ENCODE results near the gene ANO1. TPM values are rescaled to one million over a fixed set of nuclear protein-coding genes. Genes with fewer than 3 reads are reported as not detected.

ANO1 gene
- total and polyA plus RNA-seq, 2 donors = 0.38 to 1.5 TPM

GRCh38 chr11:70063121-70063520, 15.0 kb upstream of the ANO1 start:
- H3K4me1 ChIP-seq (ENCODE audit: control insufficient read depth in 2 of 2, insufficient read depth in 2 of 2, low read length in 2 of 2) = no peaks in the 10 kb centered on the region
- H3K4me3 ChIP-seq (ENCODE audit: low read length in 2 of 2) = no peak overlapping the region
- H3K9me3 ChIP-seq (ENCODE audit: control insufficient read depth in 2 of 2, insufficient read depth in 1 of 2, low read length in 1 of 2) = no peaks in the 10 kb centered on the region
- H3K27me3 ChIP-seq (ENCODE audit: control insufficient read depth in 2 of 2, insufficient read depth in 1 of 2, low read length in 1 of 2) = peaks cover 0 to 7% of the 10 kb centered on the region in 2 donors
- WGBS = 92% methylated on average over 8 of the region's 8 CpGs
- H3K36me3 ChIP-seq (ENCODE audit: control insufficient read depth in 2 of 2, insufficient read depth in 2 of 2, low read length in 1 of 2) = no peaks in the 10 kb centered on the region
- no peak for DNase-seq (ENCODE audit: low read depth in 6 of 9, low spot score in 9 of 9)
- H3K27ac ChIP-seq (ENCODE audit: low read depth in 1 of 2, low read length in 1 of 2) = no peak overlapping the region

GRCh38 chr11:70063555-70063954, 14.6 kb upstream of the ANO1 start:
- 95% methylated on average over 4 of the region's 4 CpGs for WGBS
- Histone ChIP-seq H3K9me3 (ENCODE audit: control insufficient read depth in 2 of 2, insufficient read depth in 1 of 2, low read length in 1 of 2) (no peaks in the 10 kb centered on the region), H3K36me3 (ENCODE audit: control insufficient read depth in 2 of 2, insufficient read depth in 2 of 2, low read length in 1 of 2) (no peaks in the 10 kb centered on the region), H3K27me3 (ENCODE audit: control insufficient read depth in 2 of 2, insufficient read depth in 1 of 2, low read length in 1 of 2) (peaks cover 0 to 10% of the 10 kb centered on the region in 2 donors), H3K4me3 (ENCODE audit: low read length in 2 of 2) (no peak overlapping the region), H3K27ac (ENCODE audit: low read depth in 1 of 2, low read length in 1 of 2) (no peak overlapping the region), H3K4me1 (ENCODE audit: control insufficient read depth in 2 of 2, insufficient read depth in 2 of 2, low read length in 2 of 2) (no peaks in the 10 kb centered on the region)
- DNase-seq (ENCODE audit: low read depth in 6 of 9, low spot score in 9 of 9) = no peak

- no peaks in the 10 kb centered on the region for H3K36me3 ChIP-seq (ENCODE audit: control insufficient read depth in 2 of 2, insufficient read depth in 2 of 2, low read length in 1 of 2)
- H3K4me3 ChIP-seq (ENCODE audit: low read length in 2 of 2) = no peak overlapping the region
- WGBS = 80% methylated on average over 10 of the region's 10 CpGs
- peaks cover 0 to 16% of the 10 kb centered on the region in 2 donors for H3K27me3 ChIP-seq (ENCODE audit: control insufficient read depth in 2 of 2, insufficient read depth in 1 of 2, low read length in 1 of 2)
- no peaks in the 10 kb centered on the region for H3K4me1 ChIP-seq (ENCODE audit: control insufficient read depth in 2 of 2, insufficient read depth in 2 of 2, low read length in 2 of 2)
- H3K27ac ChIP-seq (ENCODE audit: low read depth in 1 of 2, low read length in 1 of 2) = no peak overlapping the region
- no peaks in the 10 kb centered on the region for H3K9me3 ChIP-seq (ENCODE audit: control insufficient read depth in 2 of 2, insufficient read depth in 1 of 2, low read length in 1 of 2)
- DNase-seq (ENCODE audit: low read depth in 6 of 9, low spot score in 9 of 9) = no peak
These were observed 13.9 kb upstream of the ANO1 start for GRCh38 chr11:70064008-70064725.

DNA sequence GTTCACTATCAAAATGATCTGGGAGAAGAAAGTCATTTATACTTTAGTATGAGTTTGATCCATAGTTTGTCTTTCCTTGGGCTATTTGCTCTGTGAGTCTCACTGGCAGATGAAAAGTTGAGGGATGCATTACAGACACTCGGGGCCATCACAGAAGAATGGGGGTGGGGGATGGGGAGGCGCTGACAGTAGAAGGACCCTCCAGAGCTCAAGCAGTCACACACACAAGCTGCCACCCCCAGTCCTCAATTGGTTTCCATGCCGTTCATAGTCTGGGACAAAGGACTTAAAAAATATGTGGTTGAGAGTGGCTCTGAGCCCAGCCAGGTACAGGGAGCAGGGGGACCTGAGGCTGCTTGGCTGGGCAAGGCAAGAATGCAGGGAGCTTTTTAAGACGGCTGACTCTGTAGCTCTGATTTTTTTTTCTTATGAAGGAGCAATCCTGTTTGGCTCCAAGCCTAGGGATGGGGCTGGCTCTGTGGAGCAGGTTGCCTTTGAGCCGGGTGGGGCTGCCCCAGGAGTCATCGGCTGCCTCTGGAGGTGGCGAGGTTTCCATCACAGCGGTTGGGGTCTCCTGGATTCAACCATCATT, 13.3 kb upstream of the ANO1 start:
- Histone ChIP-seq H3K27ac (ENCODE audit: low read depth in 1 of 2, low read length in 1 of 2) (no peak overlapping the region), H3K9me3 (ENCODE audit: control insufficient read depth in 2 of 2, insufficient read depth in 1 of 2, low read length in 1 of 2) (no peaks in the 10 kb centered on the region), H3K4me3 (ENCODE audit: low read length in 2 of 2) (no peak overlapping the region), H3K36me3 (ENCODE audit: control insufficient read depth in 2 of 2, insufficient read depth in 2 of 2, low read length in 1 of 2) (no peaks in the 10 kb centered on the region), H3K27me3 (ENCODE audit: control insufficient read depth in 2 of 2, insufficient read depth in 1 of 2, low read length in 1 of 2) (peaks cover 0 to 16% of the 10 kb centered on the region in 2 donors), H3K4me1 (ENCODE audit: control insufficient read depth in 2 of 2, insufficient read depth in 2 of 2, low read length in 2 of 2) (no peaks in the 10 kb centered on the region)
- WGBS = 86% methylated on average over 8 of the region's 8 CpGs
- no peak for DNase-seq (ENCODE audit: low read depth in 6 of 9, low spot score in 9 of 9)

- Histone ChIP-seq H3K4me3 (ENCODE audit: low read length in 2 of 2) (no peak overlapping the region), H3K27ac (ENCODE audit: low read depth in 1 of 2, low read length in 1 of 2) (no peak overlapping the region), H3K4me1 (ENCODE audit: control insufficient read depth in 2 of 2, insufficient read depth in 2 of 2, low read length in 2 of 2) (no peaks in the 10 kb centered on the region), H3K27me3 (ENCODE audit: control insufficient read depth in 2 of 2, insufficient read depth in 1 of 2, low read length in 1 of 2) (peaks cover 0 to 18% of the 10 kb centered on the region in 2 donors), H3K36me3 (ENCODE audit: control insufficient read depth in 2 of 2, insufficient read depth in 2 of 2, low read length in 1 of 2) (no peaks in the 10 kb centered on the region), H3K9me3 (ENCODE audit: control insufficient read depth in 2 of 2, insufficient read depth in 1 of 2, low read length in 1 of 2) (no peaks in the 10 kb centered on the region)
- 82% methylated on average over 25 of the region's 25 CpGs for WGBS
- no peak for DNase-seq (ENCODE audit: low read depth in 6 of 9, low spot score in 9 of 9)
These were observed 12.6 kb upstream of the ANO1 start for GRCh38 chr11:70065318-70066135.

GRCh38 chr11:70066136-70066520, 12.0 kb upstream of the ANO1 start:
- Histone ChIP-seq H3K27ac (ENCODE audit: low read depth in 1 of 2, low read length in 1 of 2) (no peak overlapping the region), H3K27me3 (ENCODE audit: control insufficient read depth in 2 of 2, insufficient read depth in 1 of 2, low read length in 1 of 2) (peaks cover under 1 to 18% of the 10 kb centered on the region in 2 donors), H3K36me3 (ENCODE audit: control insufficient read depth in 2 of 2, insufficient read depth in 2 of 2, low read length in 1 of 2) (no peaks in the 10 kb centered on the region), H3K4me1 (ENCODE audit: control insufficient read depth in 2 of 2, insufficient read depth in 2 of 2, low read length in 2 of 2) (no peaks in the 10 kb centered on the region), H3K9me3 (ENCODE audit: control insufficient read depth in 2 of 2, insufficient read depth in 1 of 2, low read length in 1 of 2) (no peaks in the 10 kb centered on the region), H3K4me3 (ENCODE audit: low read length in 2 of 2) (no peak overlapping the region)
- WGBS = 92% methylated on average over 2 of the region's 2 CpGs
- no peak for DNase-seq (ENCODE audit: low read depth in 6 of 9, low spot score in 9 of 9)

- Histone ChIP-seq H3K27me3 (ENCODE audit: control insufficient read depth in 2 of 2, insufficient read depth in 1 of 2, low read length in 1 of 2) (peaks cover 4 to 19% of the 10 kb centered on the region in 2 donors), H3K9me3 (ENCODE audit: control insufficient read depth in 2 of 2, insufficient read depth in 1 of 2, low read length in 1 of 2) (no peaks in the 10 kb centered on the region), H3K4me3 (ENCODE audit: low read length in 2 of 2) (no peak overlapping the region), H3K4me1 (ENCODE audit: control insufficient read depth in 2 of 2, insufficient read depth in 2 of 2, low read length in 2 of 2) (no peaks in the 10 kb centered on the region), H3K36me3 (ENCODE audit: control insufficient read depth in 2 of 2, insufficient read depth in 2 of 2, low read length in 1 of 2) (no peaks in the 10 kb centered on the region), H3K27ac (ENCODE audit: low read depth in 1 of 2, low read length in 1 of 2) (no peak overlapping the region)
- no peak for DNase-seq (ENCODE audit: low read depth in 6 of 9, low spot score in 9 of 9)
- WGBS = 92% methylated on average over 13 of the region's 13 CpGs
These were observed 11.5 kb upstream of the ANO1 start for GRCh38 chr11:70066628-70067027.

GRCh38 chr11:70067036-70067435, 11.1 kb upstream of the ANO1 start:
- Histone ChIP-seq H3K4me1 (ENCODE audit: control insufficient read depth in 2 of 2, insufficient read depth in 2 of 2, low read length in 2 of 2) (no peaks in the 10 kb centered on the region), H3K4me3 (ENCODE audit: low read length in 2 of 2) (no peak overlapping the region), H3K27ac (ENCODE audit: low read depth in 1 of 2, low read length in 1 of 2) (no peak overlapping the region), H3K27me3 (ENCODE audit: control insufficient read depth in 2 of 2, insufficient read depth in 1 of 2, low read length in 1 of 2) (peaks cover 7 to 23% of the 10 kb centered on the region in 2 donors), H3K36me3 (ENCODE audit: control insufficient read depth in 2 of 2, insufficient read depth in 2 of 2, low read length in 1 of 2) (no peaks in the 10 kb centered on the region), H3K9me3 (ENCODE audit: control insufficient read depth in 2 of 2, insufficient read depth in 1 of 2, low read length in 1 of 2) (no peaks in the 10 kb centered on the region)
- WGBS = 88% methylated on average over 8 of the region's 8 CpGs
- no peak for DNase-seq (ENCODE audit: low read depth in 6 of 9, low spot score in 9 of 9)
